ENCODE data around the gene HS6ST3.

The HS6ST3 gene

GRCh38 chr13:96746886-96747285 is 657.0 kb downstream of the HS6ST3 start:
- DNase-seq (no peak), ATAC-seq (ENCODE audit: insufficient read depth, low read depth) (no peak)
- no peaks in the 10 kb centered on the region for H3K27me3 ChIP-seq (ENCODE audit: insufficient read depth, low read length, poor library complexity)
- H3K4me1 ChIP-seq (ENCODE audit: insufficient read depth, low read length), result no peaks in the 10 kb centered on the region
- H3K36me3 ChIP-seq (ENCODE audit: insufficient read depth, low read length), result no peaks in the 10 kb centered on the region
- H3K27ac ChIP-seq (ENCODE audit: low read length), result no peak overlapping the region
- no peak overlapping the region for H3K4me3 ChIP-seq (ENCODE audit: low read depth in 1 of 2, low read length in 2 of 2)
- no peaks in the 10 kb centered on the region for H4K20me1 ChIP-seq (ENCODE audit: insufficient read depth, low read length)
- no peak overlapping the region for H3K9ac ChIP-seq (ENCODE audit: low read depth, low read length)
- TF ChIP-seq EZH2 (IDR thresholded peaks at IDR 0.05; ENCODE audit: borderline replicate concordance, low read depth, low read length, severe bottlenecking), result no peak
- TF ChIP-seq CTCF (IDR thresholded peaks at IDR 0.05; ENCODE audit: borderline replicate concordance, extremely low read depth, low read length, poor library complexity, severe bottlenecking), result no peak
- H2AFZ ChIP-seq (ENCODE audit: low read depth, low read length), result no peak overlapping the region
- no peaks in the 10 kb centered on the region for H3K79me2 ChIP-seq (ENCODE audit: insufficient read depth, low read length)
- H3K9me3 ChIP-seq (ENCODE audit: insufficient read depth, low read length, severe bottlenecking), result no peaks in the 10 kb centered on the region
- H3K4me2 ChIP-seq (ENCODE audit: insufficient read depth, low read length), result no peak overlapping the region

- Histone ChIP-seq H3K27ac (ENCODE audit: low read length) (no peak overlapping the region), H3K4me2 (ENCODE audit: insufficient read depth, low read length) (no peak overlapping the region), H3K36me3 (ENCODE audit: insufficient read depth, low read length) (no peaks in the 10 kb centered on the region), H2AFZ (ENCODE audit: low read depth, low read length) (no peak overlapping the region), H3K79me2 (ENCODE audit: insufficient read depth, low read length) (no peaks in the 10 kb centered on the region), H3K4me1 (ENCODE audit: insufficient read depth, low read length) (no peaks in the 10 kb centered on the region), H4K20me1 (ENCODE audit: insufficient read depth, low read length) (no peaks in the 10 kb centered on the region), H3K9ac (ENCODE audit: low read depth, low read length) (no peak overlapping the region), H3K27me3 (ENCODE audit: insufficient read depth, low read length, poor library complexity) (no peaks in the 10 kb centered on the region), H3K9me3 (ENCODE audit: insufficient read depth, low read length, severe bottlenecking) (no peaks in the 10 kb centered on the region), H3K4me3 (ENCODE audit: low read depth in 1 of 2, low read length in 2 of 2) (no peak overlapping the region)
- ATAC-seq (ENCODE audit: insufficient read depth, low read depth) (no peak), DNase-seq (no peak)
- TF ChIP-seq CTCF (IDR thresholded peaks at IDR 0.05; ENCODE audit: borderline replicate concordance, extremely low read depth, low read length, poor library complexity, severe bottlenecking) (no peak), EZH2 (IDR thresholded peaks at IDR 0.05; ENCODE audit: borderline replicate concordance, low read depth, low read length, severe bottlenecking) (no peak)
Measured at GRCh38 chr13:96749825-96750224, 659.9 kb downstream of the HS6ST3 start.

- H2AFZ ChIP-seq (ENCODE audit: low read depth, low read length), result no peak overlapping the region
- no peak overlapping the region for H3K9ac ChIP-seq (ENCODE audit: low read depth, low read length)
- H3K4me3 ChIP-seq (ENCODE audit: low read depth in 1 of 2, low read length in 2 of 2), result no peak overlapping the region
- H3K79me2 ChIP-seq (ENCODE audit: insufficient read depth, low read length), result no peaks in the 10 kb centered on the region
- H3K27me3 ChIP-seq (ENCODE audit: insufficient read depth, low read length, poor library complexity), result no peaks in the 10 kb centered on the region
- DNase-seq, result no peak
- no peak overlapping the region for H3K4me2 ChIP-seq (ENCODE audit: insufficient read depth, low read length)
- H4K20me1 ChIP-seq (ENCODE audit: insufficient read depth, low read length), result no peaks in the 10 kb centered on the region
- H3K36me3 ChIP-seq (ENCODE audit: insufficient read depth, low read length), result no peaks in the 10 kb centered on the region
- H3K9me3 ChIP-seq (ENCODE audit: insufficient read depth, low read length, severe bottlenecking), result no peaks in the 10 kb centered on the region
- H3K27ac ChIP-seq (ENCODE audit: low read length), result no peak overlapping the region
- ATAC-seq (ENCODE audit: insufficient read depth, low read depth), result no peak
- TF ChIP-seq CTCF (IDR thresholded peaks at IDR 0.05; ENCODE audit: borderline replicate concordance, extremely low read depth, low read length, poor library complexity, severe bottlenecking) (no peak), EZH2 (IDR thresholded peaks at IDR 0.05; ENCODE audit: borderline replicate concordance, low read depth, low read length, severe bottlenecking) (no peak)
- no peaks in the 10 kb centered on the region for H3K4me1 ChIP-seq (ENCODE audit: insufficient read depth, low read length)
Measured at GRCh38 chr13:96751089-96751488, 661.2 kb downstream of the HS6ST3 start.

- H2AFZ ChIP-seq (ENCODE audit: low read depth, low read length), result no peak overlapping the region
- no peak overlapping the region for H3K9ac ChIP-seq (ENCODE audit: low read depth, low read length)
- no peak for TF ChIP-seq EZH2 (IDR thresholded peaks at IDR 0.05; ENCODE audit: borderline replicate concordance, low read depth, low read length, severe bottlenecking)
- TF ChIP-seq CTCF (IDR thresholded peaks at IDR 0.05; ENCODE audit: borderline replicate concordance, extremely low read depth, low read length, poor library complexity, severe bottlenecking), result no peak
- no peak for DNase-seq
- no peak overlapping the region for H3K27ac ChIP-seq (ENCODE audit: low read length)
- H3K4me1 ChIP-seq (ENCODE audit: insufficient read depth, low read length), result no peaks in the 10 kb centered on the region
- ATAC-seq (ENCODE audit: insufficient read depth, low read depth), result no peak
- no peaks in the 10 kb centered on the region for H3K9me3 ChIP-seq (ENCODE audit: insufficient read depth, low read length, severe bottlenecking)
- no peak overlapping the region for H3K4me2 ChIP-seq (ENCODE audit: insufficient read depth, low read length)
- H4K20me1 ChIP-seq (ENCODE audit: insufficient read depth, low read length), result no peaks in the 10 kb centered on the region
- H3K36me3 ChIP-seq (ENCODE audit: insufficient read depth, low read length), result no peaks in the 10 kb centered on the region
- no peak overlapping the region for H3K4me3 ChIP-seq (ENCODE audit: low read depth in 1 of 2, low read length in 2 of 2)
- no peaks in the 10 kb centered on the region for H3K79me2 ChIP-seq (ENCODE audit: insufficient read depth, low read length)
- no peaks in the 10 kb centered on the region for H3K27me3 ChIP-seq (ENCODE audit: insufficient read depth, low read length, poor library complexity)
Measured at GRCh38 chr13:96762876-96763275, 673.0 kb downstream of the HS6ST3 start.

Measured in DND-41 (cell line).